ENCODE data around the gene SSBP1. TPM values are rescaled to one million over a fixed set of nuclear protein-coding genes. Genes with fewer than 3 reads are reported as not detected.

Gene SSBP1
- total RNA-seq, 1 experiment from 2014 or later: 348 TPM

- no peak for DNase-seq (ENCODE audit: low spot score)
- in situ Hi-C loops (cut with HindIII; ENCODE audit: low sequenced_read_pairs): no loop called here
Observed at GRCh38 chr7:141706239-141707064, 31.7 kb upstream of the SSBP1 start.

GRCh38 chr7:141708351-141708750, 29.8 kb upstream of the SSBP1 start, which contains the start of gene WEE2:
TSS of gene WEE2 (plus strand) at chr7:141708353. CDS start at chr7:141708759, 406 bp downstream.
- DNase-seq (ENCODE audit: low spot score): no peak
- in situ Hi-C loops (cut with HindIII; ENCODE audit: low sequenced_read_pairs): no loop called here

GRCh38 chr7:141709318-141709717, 28.8 kb upstream of the SSBP1 start:
- in situ Hi-C loops (cut with HindIII; ENCODE audit: low sequenced_read_pairs): no loop called here
- DNase-seq (ENCODE audit: low spot score): no peak

- DNase-seq (ENCODE audit: low spot score): no peak
- in situ Hi-C loops (cut with HindIII; ENCODE audit: low sequenced_read_pairs): no loop called here
Observed at GRCh38 chr7:141709749-141710148, 28.4 kb upstream of the SSBP1 start.

- in situ Hi-C loops (cut with HindIII; ENCODE audit: low sequenced_read_pairs): no loop called here
- DNase-seq (ENCODE audit: low spot score): no peak
Observed at GRCh38 chr7:141710301-141710700, 27.9 kb upstream of the SSBP1 start.

- in situ Hi-C loops (cut with HindIII; ENCODE audit: low sequenced_read_pairs): no loop called here
- DNase-seq (ENCODE audit: low spot score): no peak
Observed at GRCh38 chr7:141712603-141713255, 25.4 kb upstream of the SSBP1 start.

- in situ Hi-C loops (cut with HindIII; ENCODE audit: low sequenced_read_pairs): no loop called here
- DNase-seq (ENCODE audit: low spot score): no peak
Observed at GRCh38 chr7:141713890-141714289, 24.3 kb upstream of the SSBP1 start.

- in situ Hi-C loops (cut with HindIII; ENCODE audit: low sequenced_read_pairs): no loop called here
- DNase-seq (ENCODE audit: low spot score): no peak
Observed at GRCh38 chr7:141714571-141714970, 23.6 kb upstream of the SSBP1 start.

GRCh38 chr7:141715018-141715417, 23.1 kb upstream of the SSBP1 start:
- in situ Hi-C loops (cut with HindIII; ENCODE audit: low sequenced_read_pairs): no loop called here
- DNase-seq (ENCODE audit: low spot score): no peak

- in situ Hi-C loops (cut with HindIII; ENCODE audit: low sequenced_read_pairs): no loop called here
- no peak for DNase-seq (ENCODE audit: low spot score)
Observed at GRCh38 chr7:141715794-141716689, 22.1 kb upstream of the SSBP1 start.

GRCh38 chr7:141717450-141717849, 20.7 kb upstream of the SSBP1 start:
- in situ Hi-C loops (cut with HindIII; ENCODE audit: low sequenced_read_pairs): no loop called here
- DNase-seq (ENCODE audit: low spot score): no peak

- in situ Hi-C loops (cut with HindIII; ENCODE audit: low sequenced_read_pairs): no loop called here
- DNase-seq (ENCODE audit: low spot score): no peak
Observed at GRCh38 chr7:141722529-141722928, 15.6 kb upstream of the SSBP1 start.

- in situ Hi-C loops (cut with HindIII; ENCODE audit: low sequenced_read_pairs): no loop called here
- no peak for DNase-seq (ENCODE audit: low spot score)
Observed at GRCh38 chr7:141729020-141729419, 9.1 kb upstream of the SSBP1 start.

GRCh38 chr7:141731476-141732149, 6.5 kb upstream of the SSBP1 start:
- in situ Hi-C loops (cut with HindIII; ENCODE audit: low sequenced_read_pairs): no loop called here
- DNase-seq (ENCODE audit: low spot score): peak; percentile 80

GRCh38 chr7:141737118-141737835, 881 bp upstream of the SSBP1 start:
- in situ Hi-C loops (cut with HindIII; ENCODE audit: low sequenced_read_pairs): no loop called here
- peak; percentile 4 for DNase-seq (ENCODE audit: low spot score)

- in situ Hi-C loops (cut with HindIII; ENCODE audit: low sequenced_read_pairs): no loop called here
- no peak for DNase-seq (ENCODE audit: low spot score)
Observed at GRCh38 chr7:141738592-141739013, 445 bp downstream of the SSBP1 start.

GRCh38 chr7:141739250-141739649, 1.1 kb downstream of the SSBP1 start:
- in situ Hi-C loops (cut with HindIII; ENCODE audit: low sequenced_read_pairs): no loop called here

GRCh38 chr7:141742229-141742628, 4.1 kb downstream of the SSBP1 start:
- DNase-seq (ENCODE audit: low spot score): no peak
- in situ Hi-C loops (cut with HindIII; ENCODE audit: low sequenced_read_pairs): no loop called here

More at GRCh38 chr7:141739250-141739649, 1.1 kb downstream of the SSBP1 start:
- DNase-seq (ENCODE audit: low spot score): no peak
